ENCODE measurements around the gene BRSK1. TPM values are rescaled to one million over a fixed set of nuclear protein-coding genes. Genes with fewer than 3 reads are reported as not detected.
A peak's percentile ranks its signal among the peaks of the same experiment; 100 is the strongest.

BRSK1 gene
- total and polyA plus RNA-seq, 2 experiments from 2014 or later, result 0.55 to 1.9 TPM

- Histone ChIP-seq H3K27me3 (replicated peaks; ENCODE audit: insufficient read depth) (peaks cover 40% of the 10 kb centered on the region), H3K9me2 (ENCODE audit: insufficient read depth) (no peaks in the 10 kb centered on the region), H3F3A (ENCODE audit: insufficient read depth) (no peaks in the 10 kb centered on the region), H3K4me1 (ENCODE audit: insufficient read depth) (no peaks in the 10 kb centered on the region), H3K4me3 (no peak overlapping the region), H4K20me1 (ENCODE audit: insufficient read depth) (no peaks in the 10 kb centered on the region), H3K9me3 (ENCODE audit: low read depth) (no peaks in the 10 kb centered on the region), H3K9ac (no peak overlapping the region), H3K36me3 (ENCODE audit: low read depth) (no peaks in the 10 kb centered on the region), H2AFZ (no peak overlapping the region), H3K79me2 (ENCODE audit: insufficient read depth) (no peaks in the 10 kb centered on the region), H3K27ac (no peak overlapping the region), H3K4me2 (ENCODE audit: unreplicated experiment) (no peak overlapping the region)
- in situ Hi-C loops (cut with MboI), result no loop called here
- TF ChIP-seq EZH2phosphoT487 (IDR thresholded peaks at IDR 0.05; ENCODE audit: insufficient read depth, low read depth) (no peak), EZH2 (IDR thresholded peaks at IDR 0.05; ENCODE audit: insufficient read depth, poor library complexity, severe bottlenecking) (no peak)
- WGBS, 2 experiments (ENCODE audit: low coverage in 1 of 2, low lambda C conversion rate in 2 of 2, missing lambda C conversion rate in 2 of 2), result 70 to 73% methylated on average over 6 of the region's 6 CpGs
- DNase-seq, result no peak
Observed at GRCh38 chr19:55352040-55352439, 68.2 kb downstream of the BRSK1 start.

DNA sequence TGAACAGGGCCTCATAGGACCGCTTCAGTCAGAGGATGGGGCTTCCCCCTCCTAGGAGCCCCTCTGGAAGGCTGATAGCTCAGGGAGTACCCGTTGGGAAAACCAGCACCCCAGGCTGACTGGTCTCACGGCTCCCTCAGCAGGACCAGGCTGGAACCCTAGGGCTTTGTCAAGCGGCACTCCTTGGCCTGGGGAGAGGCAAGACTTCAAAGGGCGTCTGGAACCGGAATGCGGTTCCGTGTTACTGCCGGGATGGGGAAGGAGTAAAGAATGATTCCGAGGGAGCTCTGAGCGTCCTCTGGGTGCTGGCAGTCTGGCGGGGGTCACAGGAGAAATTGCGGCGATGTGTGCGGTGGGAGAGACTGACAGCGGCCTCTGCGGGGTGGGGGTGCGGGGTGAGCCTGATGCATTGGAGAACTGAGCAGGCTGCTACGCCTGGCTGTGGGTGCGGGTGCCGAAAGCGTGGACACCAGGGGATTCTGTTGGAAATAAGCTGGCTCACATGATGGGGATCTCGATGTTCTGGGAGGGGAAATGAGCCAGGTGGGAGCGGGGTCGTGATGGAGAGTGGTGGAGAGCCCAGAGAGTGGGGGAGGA, 68.8 kb downstream of the BRSK1 start:
- Histone ChIP-seq H3K27me3 (replicated peaks; ENCODE audit: insufficient read depth) (peaks cover 40% of the 10 kb centered on the region), H3F3A (ENCODE audit: insufficient read depth) (no peaks in the 10 kb centered on the region), H3K4me2 (ENCODE audit: unreplicated experiment) (no peak overlapping the region), H2AFZ (no peak overlapping the region), H3K9me3 (ENCODE audit: low read depth) (no peaks in the 10 kb centered on the region), H4K20me1 (ENCODE audit: insufficient read depth) (no peaks in the 10 kb centered on the region), H3K27ac (no peak overlapping the region), H3K79me2 (ENCODE audit: insufficient read depth) (no peaks in the 10 kb centered on the region), H3K9ac (no peak overlapping the region), H3K36me3 (ENCODE audit: low read depth) (no peaks in the 10 kb centered on the region), H3K9me2 (ENCODE audit: insufficient read depth) (no peaks in the 10 kb centered on the region), H3K4me1 (ENCODE audit: insufficient read depth) (no peaks in the 10 kb centered on the region), H3K4me3 (no peak overlapping the region)
- no peak for TF ChIP-seq EZH2phosphoT487 (IDR thresholded peaks at IDR 0.05; ENCODE audit: insufficient read depth, low read depth)
- TF ChIP-seq EZH2 (IDR thresholded peaks at IDR 0.05; ENCODE audit: insufficient read depth, poor library complexity, severe bottlenecking), result no peak
- 38 to 46% methylated on average over 25 of the region's 25 CpGs for WGBS, 2 experiments (ENCODE audit: low coverage in 1 of 2, low lambda C conversion rate in 2 of 2, missing lambda C conversion rate in 2 of 2)
- no peak for DNase-seq
- in situ Hi-C loops (cut with MboI), result no loop called here

DNA sequence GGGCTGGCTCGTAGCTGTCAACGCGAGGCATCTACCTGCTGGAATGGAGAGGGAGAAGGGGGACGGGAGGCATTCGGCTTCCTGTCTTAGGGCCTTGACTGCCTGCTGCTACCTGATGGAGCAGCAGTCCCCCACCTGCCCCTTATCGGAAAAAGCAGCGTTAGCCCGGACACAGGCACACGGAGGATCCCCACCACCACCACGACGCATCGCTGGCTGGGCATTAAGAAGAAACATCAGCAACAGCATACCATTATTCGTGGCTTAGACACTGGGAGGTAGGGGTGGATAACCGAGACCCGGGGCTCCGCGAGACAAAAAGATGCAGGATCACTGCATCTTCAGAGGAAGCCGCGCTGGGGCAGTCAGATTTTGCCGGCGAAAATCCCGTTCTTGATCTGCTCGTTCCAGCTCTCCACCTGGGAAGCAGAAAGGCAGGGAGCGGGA, 69.6 kb downstream of the BRSK1 start:
- H3K4me2 ChIP-seq (ENCODE audit: unreplicated experiment), result peak overlapping the region; percentile 75
- 0 to 3% methylated on average over 23 to 24 of the region's 24 CpGs for WGBS, 2 experiments (ENCODE audit: low coverage in 1 of 2, low lambda C conversion rate in 2 of 2, missing lambda C conversion rate in 2 of 2)
- no peaks in the 10 kb centered on the region for H3K9me2 ChIP-seq (ENCODE audit: insufficient read depth)
- no peaks in the 10 kb centered on the region for H3F3A ChIP-seq (ENCODE audit: insufficient read depth)
- no peak overlapping the region for H3K27ac ChIP-seq
- TF ChIP-seq EZH2phosphoT487 (IDR thresholded peaks at IDR 0.05; ENCODE audit: insufficient read depth, low read depth) (no peak), EZH2 (IDR thresholded peaks at IDR 0.05; ENCODE audit: insufficient read depth, poor library complexity, severe bottlenecking) (peak; percentile 73)
- DNase-seq, result no peak
- peak overlapping the region; percentile 20; the same call in 1 of the 2 replicates for H3K9ac ChIP-seq
- no peaks in the 10 kb centered on the region for H3K9me3 ChIP-seq (ENCODE audit: low read depth)
- peak overlapping the region; percentile 54 for H2AFZ ChIP-seq
- H3K27me3 ChIP-seq (replicated peaks; ENCODE audit: insufficient read depth), result peaks cover 40% of the 10 kb centered on the region
- H4K20me1 ChIP-seq (ENCODE audit: insufficient read depth), result no peaks in the 10 kb centered on the region
- no peaks in the 10 kb centered on the region for H3K36me3 ChIP-seq (ENCODE audit: low read depth)
- in situ Hi-C loops (cut with MboI), result no loop called here
- H3K79me2 ChIP-seq (ENCODE audit: insufficient read depth), result no peaks in the 10 kb centered on the region
- H3K4me3 ChIP-seq, result peak overlapping the region; percentile 67
- H3K4me1 ChIP-seq (ENCODE audit: insufficient read depth), result no peaks in the 10 kb centered on the region

GRCh38 chr19:55353803-55354697, 70.3 kb downstream of the BRSK1 start:
- peak overlapping the region; percentile 54 for H2AFZ ChIP-seq
- 1 to 5% methylated on average over 30 to 72 of the region's 72 CpGs for WGBS, 2 experiments (ENCODE audit: low coverage in 1 of 2, low lambda C conversion rate in 2 of 2, missing lambda C conversion rate in 2 of 2)

More at GRCh38 chr19:55353803-55354697, 70.3 kb downstream of the BRSK1 start:
- Histone ChIP-seq H3K27me3 (replicated peaks; ENCODE audit: insufficient read depth) (peaks cover 40% of the 10 kb centered on the region), H3K79me2 (ENCODE audit: insufficient read depth) (no peaks in the 10 kb centered on the region), H3K4me3 (peak overlapping the region; percentile 67), H3K4me2 (ENCODE audit: unreplicated experiment) (peak overlapping the region; percentile 75), H3K9me2 (ENCODE audit: insufficient read depth) (no peaks in the 10 kb centered on the region), H3K9ac (peak overlapping the region; percentile 20; the same call in 1 of the 2 replicates), H4K20me1 (ENCODE audit: insufficient read depth) (no peaks in the 10 kb centered on the region), H3F3A (ENCODE audit: insufficient read depth) (no peaks in the 10 kb centered on the region), H3K27ac (no peak overlapping the region), H3K4me1 (ENCODE audit: insufficient read depth) (no peaks in the 10 kb centered on the region), H3K9me3 (ENCODE audit: low read depth) (no peaks in the 10 kb centered on the region), H3K36me3 (ENCODE audit: low read depth) (no peaks in the 10 kb centered on the region)
- in situ Hi-C loops (cut with MboI), result no loop called here
- peak; percentile 78 for DNase-seq
- TF ChIP-seq EZH2phosphoT487 (IDR thresholded peaks at IDR 0.05; ENCODE audit: insufficient read depth, low read depth) (no peak), EZH2 (IDR thresholded peaks at IDR 0.05; ENCODE audit: insufficient read depth, poor library complexity, severe bottlenecking) (no peak)
